Measurements from ENCODE around the gene NRTN.

The NRTN gene

GRCh38 chr19:5826531-5827341 is 21.9 kb downstream of the NRTN start:
- peak overlapping the region; percentile 88 for H3K27ac ChIP-seq
- TF ChIP-seq ZFX (IDR thresholded peaks at IDR 0.05; ENCODE audit: borderline replicate concordance) (no peak), CTCF (IDR thresholded peaks at IDR 0.05) (no peak; the same call in 1 of the 2 replicates)

- TF ChIP-seq CTCF (IDR thresholded peaks at IDR 0.05) (no peak), ZFX (IDR thresholded peaks at IDR 0.05; ENCODE audit: borderline replicate concordance) (no peak)
- H3K27ac ChIP-seq = peak overlapping the region; percentile 88
Observed at GRCh38 chr19:5827342-5827890, 22.5 kb downstream of the NRTN start.

- H3K27ac ChIP-seq = peak overlapping the region; percentile 88
- TF ChIP-seq ZFX (IDR thresholded peaks at IDR 0.05; ENCODE audit: borderline replicate concordance) = no peak
- TF ChIP-seq CTCF (IDR thresholded peaks at IDR 0.05) = no peak
Observed at GRCh38 chr19:5827891-5828660, 23.2 kb downstream of the NRTN start.

GRCh38 chr19:5828661-5829566 is 24.0 kb downstream of the NRTN start:
- TF ChIP-seq CTCF (IDR thresholded peaks at IDR 0.05) (no peak), ZFX (IDR thresholded peaks at IDR 0.05; ENCODE audit: borderline replicate concordance) (no peak)
- peak overlapping the region; percentile 88 for H3K27ac ChIP-seq

- no peak for TF ChIP-seq CTCF (IDR thresholded peaks at IDR 0.05)
- no peak for TF ChIP-seq ZFX (IDR thresholded peaks at IDR 0.05; ENCODE audit: borderline replicate concordance)
- no peak overlapping the region for H3K27ac ChIP-seq
Observed at GRCh38 chr19:5829567-5830310, 24.9 kb downstream of the NRTN start.

- TF ChIP-seq ZFX (IDR thresholded peaks at IDR 0.05; ENCODE audit: borderline replicate concordance) = no peak
- TF ChIP-seq CTCF (IDR thresholded peaks at IDR 0.05) = no peak
Observed at GRCh38 chr19:5831159-5831558, 26.3 kb downstream of the NRTN start.

More at GRCh38 chr19:5831159-5831558, 26.3 kb downstream of the NRTN start:
- no peak overlapping the region for H3K27ac ChIP-seq

Data from 22Rv1 (cell line).